ENCODE data around the gene ADCY2. TPM values are rescaled to one million over a fixed set of nuclear protein-coding genes. Genes with fewer than 3 reads are reported as not detected.

ADCY2 gene
- total RNA-seq, 2 donors from 2014 or later = 5.2 to 17.7 TPM

DNA sequence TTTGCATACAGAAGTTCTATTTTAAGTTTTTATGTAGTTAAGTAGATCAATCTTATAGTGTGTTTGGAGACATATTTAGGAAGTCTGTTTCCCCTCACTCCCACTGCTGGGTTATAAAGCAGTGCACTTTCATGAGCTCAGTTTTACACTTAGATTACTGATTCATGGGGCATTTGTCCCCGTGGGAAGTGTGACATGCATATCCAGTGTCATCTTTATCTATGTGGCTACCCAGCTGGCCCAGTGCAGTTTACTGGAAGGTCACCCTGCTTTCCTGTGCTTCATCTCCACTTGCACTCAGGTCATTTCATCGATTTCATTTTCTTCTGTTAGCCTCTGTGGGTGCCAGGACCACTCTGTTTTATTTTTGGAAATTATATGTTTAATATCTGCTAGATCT lies 49.1 kb downstream of the ADCY2 start:
- Histone ChIP-seq H3K27me3 (replicated peaks; ENCODE audit: insufficient read depth) (no peaks in the 10 kb centered on the region), H3K27ac (no peak overlapping the region), H3K9me3 (no peaks in the 10 kb centered on the region), H3K4me3 (no peak overlapping the region), H3K36me3 (no peaks in the 10 kb centered on the region), H3K4me1 (replicated peaks) (no peaks in the 10 kb centered on the region)
- intact Hi-C loops (cut with DNase I) = no loop called here
- DNase-seq (ENCODE audit: low spot score) = no peak
- 45% methylated on average over 2 of the region's 2 CpGs for WGBS
- TF ChIP-seq POLR2AphosphoS5 (IDR thresholded peaks at IDR 0.05) = no peak
- TF ChIP-seq, protein P1, sequence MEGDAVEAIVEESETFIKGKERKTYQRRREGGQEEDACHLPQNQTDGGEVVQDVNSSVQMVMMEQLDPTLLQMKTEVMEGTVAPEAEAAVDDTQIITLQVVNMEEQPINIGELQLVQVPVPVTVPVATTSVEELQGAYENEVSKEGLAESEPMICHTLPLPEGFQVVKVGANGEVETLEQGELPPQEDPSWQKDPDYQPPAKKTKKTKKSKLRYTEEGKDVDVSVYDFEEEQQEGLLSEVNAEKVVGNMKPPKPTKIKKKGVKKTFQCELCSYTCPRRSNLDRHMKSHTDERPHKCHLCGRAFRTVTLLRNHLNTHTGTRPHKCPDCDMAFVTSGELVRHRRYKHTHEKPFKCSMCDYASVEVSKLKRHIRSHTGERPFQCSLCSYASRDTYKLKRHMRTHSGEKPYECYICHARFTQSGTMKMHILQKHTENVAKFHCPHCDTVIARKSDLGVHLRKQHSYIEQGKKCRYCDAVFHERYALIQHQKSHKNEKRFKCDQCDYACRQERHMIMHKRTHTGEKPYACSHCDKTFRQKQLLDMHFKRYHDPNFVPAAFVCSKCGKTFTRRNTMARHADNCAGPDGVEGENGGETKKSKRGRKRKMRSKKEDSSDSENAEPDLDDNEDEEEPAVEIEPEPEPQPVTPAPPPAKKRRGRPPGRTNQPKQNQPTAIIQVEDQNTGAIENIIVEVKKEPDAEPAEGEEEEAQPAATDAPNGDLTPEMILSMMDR (IDR thresholded peaks at IDR 0.05) = no peak
- TF ChIP-seq POLR2A (IDR thresholded peaks at IDR 0.05) = no peak

DNA sequence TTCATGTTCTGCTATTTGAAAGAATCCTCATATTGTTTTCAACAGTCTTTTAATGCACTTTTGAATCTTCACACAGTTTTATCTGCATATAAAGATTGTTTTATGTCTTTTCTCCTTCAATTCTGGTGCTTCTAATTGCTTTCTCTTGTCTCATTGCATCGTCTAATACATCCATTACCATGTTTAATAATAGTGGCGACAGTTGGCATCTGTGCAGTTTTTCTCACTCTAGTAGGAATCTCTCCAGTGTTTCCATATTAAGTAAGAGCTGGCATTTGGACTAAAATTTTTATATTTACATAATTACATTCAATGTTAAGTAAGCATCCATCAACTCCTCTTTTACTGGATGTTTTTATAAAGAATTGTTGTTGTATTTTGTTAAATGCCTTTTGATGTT lies 49.9 kb downstream of the ADCY2 start:
- Histone ChIP-seq H3K9me3 (no peaks in the 10 kb centered on the region), H3K27me3 (replicated peaks; ENCODE audit: insufficient read depth) (no peaks in the 10 kb centered on the region), H3K27ac (no peak overlapping the region), H3K4me1 (replicated peaks) (no peaks in the 10 kb centered on the region), H3K36me3 (no peaks in the 10 kb centered on the region), H3K4me3 (no peak overlapping the region)
- no peak for TF ChIP-seq POLR2AphosphoS5 (IDR thresholded peaks at IDR 0.05)
- TF ChIP-seq, protein P1 (IDR thresholded peaks at IDR 0.05) = no peak
- TF ChIP-seq POLR2A (IDR thresholded peaks at IDR 0.05) = no peak
- no peak for DNase-seq (ENCODE audit: low spot score)
- 58% methylated on average over 2 of the region's 2 CpGs for WGBS
- intact Hi-C loops (cut with DNase I) = no loop called here

DNA sequence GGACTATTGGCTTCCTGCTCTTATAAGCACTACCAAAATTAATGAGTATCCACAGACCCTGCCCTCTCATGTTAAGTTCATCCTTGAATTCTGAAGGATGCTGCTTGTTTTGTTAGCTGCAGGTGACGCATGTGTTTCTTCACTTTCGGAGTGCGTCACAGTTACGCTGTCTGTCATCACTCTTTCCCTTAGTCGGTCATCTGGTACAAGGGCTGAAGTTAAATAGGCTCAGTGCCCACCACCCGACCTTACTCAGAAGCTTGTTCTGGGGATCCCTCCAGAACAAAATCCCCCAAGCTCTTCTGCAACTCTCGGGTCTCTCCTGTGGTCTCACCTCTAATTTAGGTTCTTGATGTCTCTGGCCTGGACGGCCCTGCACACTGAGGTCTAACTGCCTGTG lies 51.0 kb downstream of the ADCY2 start:
- Histone ChIP-seq H3K27ac (no peak overlapping the region), H3K4me1 (replicated peaks) (no peaks in the 10 kb centered on the region), H3K27me3 (replicated peaks; ENCODE audit: insufficient read depth) (no peaks in the 10 kb centered on the region), H3K4me3 (no peak overlapping the region), H3K36me3 (no peaks in the 10 kb centered on the region), H3K9me3 (no peaks in the 10 kb centered on the region)
- intact Hi-C loops (cut with DNase I) = no loop called here
- TF ChIP-seq, protein P1 (IDR thresholded peaks at IDR 0.05) = no peak
- no peak for TF ChIP-seq POLR2A (IDR thresholded peaks at IDR 0.05)
- no peak for TF ChIP-seq POLR2AphosphoS5 (IDR thresholded peaks at IDR 0.05)
- WGBS = 95% methylated on average over 8 of the region's 8 CpGs
- DNase-seq (ENCODE audit: low spot score) = no peak

DNA sequence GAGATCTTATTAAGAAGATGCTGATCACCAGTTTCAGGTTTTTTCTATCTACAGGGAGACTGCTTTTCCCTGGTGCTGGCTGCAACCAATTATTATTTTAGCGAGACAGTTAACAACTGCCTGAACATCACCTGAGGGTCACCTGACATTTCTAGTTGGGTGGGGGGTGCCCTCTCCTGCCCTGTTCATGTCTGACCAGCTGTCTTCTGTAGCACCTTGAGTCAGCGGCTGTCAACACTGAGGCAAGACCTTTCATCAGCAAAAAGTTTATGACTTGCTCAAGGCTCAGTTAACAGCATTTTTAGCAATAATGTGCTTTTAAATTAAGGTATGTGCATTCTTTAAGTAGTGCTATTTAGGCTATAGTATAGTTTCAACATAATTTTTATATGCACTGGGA lies 58.0 kb downstream of the ADCY2 start:
- Histone ChIP-seq H3K4me1 (replicated peaks) (no peaks in the 10 kb centered on the region), H3K36me3 (no peaks in the 10 kb centered on the region), H3K9me3 (no peaks in the 10 kb centered on the region), H3K4me3 (no peak overlapping the region), H3K27ac (no peak overlapping the region), H3K27me3 (replicated peaks; ENCODE audit: insufficient read depth) (no peaks in the 10 kb centered on the region)
- 75% methylated on average over 2 of the region's 2 CpGs for WGBS
- TF ChIP-seq, protein P1 (IDR thresholded peaks at IDR 0.05) = no peak
- TF ChIP-seq POLR2A (IDR thresholded peaks at IDR 0.05) (no peak), POLR2AphosphoS5 (IDR thresholded peaks at IDR 0.05) (no peak)
- no peak for DNase-seq (ENCODE audit: low spot score)
- intact Hi-C loops (cut with DNase I) = no loop called here

DNA sequence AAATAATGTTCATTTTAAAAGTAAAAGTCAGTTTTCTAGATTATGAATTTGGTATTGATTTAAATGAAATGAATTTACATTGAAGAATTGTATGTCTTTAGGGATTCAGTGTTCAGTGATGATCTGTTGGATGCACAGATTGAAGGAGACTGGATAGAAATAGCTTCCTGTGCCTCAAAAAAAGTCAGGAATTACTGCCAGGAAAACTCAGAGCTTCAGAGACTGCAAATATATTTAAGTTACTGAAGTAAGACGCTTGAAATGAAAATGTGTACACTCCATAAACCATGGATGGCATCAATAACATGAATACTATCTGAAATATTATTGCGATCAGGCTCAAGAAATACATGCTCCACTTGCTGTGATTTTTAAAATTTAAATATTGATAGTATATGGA lies 60.3 kb downstream of the ADCY2 start:
- DNase-seq (ENCODE audit: low spot score) = no peak
- H3K27ac ChIP-seq = no peak overlapping the region

More for the DNA sequence above, 60.3 kb downstream of the ADCY2 start:
- Histone ChIP-seq H3K27me3 (replicated peaks; ENCODE audit: insufficient read depth) (no peaks in the 10 kb centered on the region), H3K36me3 (no peaks in the 10 kb centered on the region), H3K9me3 (no peaks in the 10 kb centered on the region), H3K4me1 (replicated peaks) (no peaks in the 10 kb centered on the region), H3K4me3 (no peak overlapping the region)
- WGBS = 90% methylated on average over 2 of the region's 2 CpGs
- no peak for TF ChIP-seq POLR2AphosphoS5 (IDR thresholded peaks at IDR 0.05)
- no peak for TF ChIP-seq POLR2A (IDR thresholded peaks at IDR 0.05)
- TF ChIP-seq, protein P1 (IDR thresholded peaks at IDR 0.05) = no peak
- intact Hi-C loops (cut with DNase I) = no loop called here

Measured in prostate gland (tissue), 2 donors.